NCI-H1048 (cell line): ENCODE data around the gene TMEM63C.
"Not testable (repeated sequence)": the region's sequence is repeated elsewhere in the genome, so short reads cannot be mapped to it uniquely, and the experiment has no call there.

Experiments
- DNase-seq: peaks from one replicate; lab custom pipeline; 2025; lab: John Stamatoyannopoulos, UW

The TMEM63C gene

GRCh38 chr14:77276295-77276935 is 94.8 kb downstream of the TMEM63C start:
- no peak for DNase-seq

GRCh38 chr14:77276959-77277358 is 95.4 kb downstream of the TMEM63C start:
- DNase-seq, result no peak

GRCh38 chr14:77278461-77279230 is 97.0 kb downstream of the TMEM63C start:
- DNase-seq, result no peak

GRCh38 chr14:77279719-77280118 is 98.1 kb downstream of the TMEM63C start:
- no peak for DNase-seq

GRCh38 chr14:77280921-77281320 is 99.3 kb downstream of the TMEM63C start:
- DNase-seq, result not testable (repeated sequence)

- no peak for DNase-seq
Measured at GRCh38 chr14:77281852-77282410, 100.3 kb downstream of the TMEM63C start.

- DNase-seq, result no peak
Measured at GRCh38 chr14:77284066-77284465, 102.5 kb downstream of the TMEM63C start.

- DNase-seq, result no peak
Measured at GRCh38 chr14:77284466-77284865, 102.9 kb downstream of the TMEM63C start.

- DNase-seq, result no peak
Measured at GRCh38 chr14:77286576-77286975, 105.0 kb downstream of the TMEM63C start.

GRCh38 chr14:77290705-77291104 is 109.1 kb downstream of the TMEM63C start:
- DNase-seq, result no peak

- DNase-seq, result no peak
Measured at GRCh38 chr14:77296155-77296554, 114.6 kb downstream of the TMEM63C start.

GRCh38 chr14:77296906-77297305 is 115.3 kb downstream of the TMEM63C start:
- DNase-seq, result no peak

- no peak for DNase-seq
Measured at GRCh38 chr14:77299771-77300170, 118.2 kb downstream of the TMEM63C start.

GRCh38 chr14:77301103-77301502 is 119.5 kb downstream of the TMEM63C start:
- DNase-seq, result no peak

GRCh38 chr14:77302926-77303325 is 121.3 kb downstream of the TMEM63C start:
- no peak for DNase-seq

GRCh38 chr14:77303417-77304156 is 122.0 kb downstream of the TMEM63C start:
- no peak for DNase-seq

GRCh38 chr14:77305696-77306095 is 124.1 kb downstream of the TMEM63C start:
- no peak for DNase-seq

GRCh38 chr14:77306416-77306815 is 124.8 kb downstream of the TMEM63C start:
- DNase-seq, result no peak

- no peak for DNase-seq
Measured at GRCh38 chr14:77306851-77307496, 125.4 kb downstream of the TMEM63C start.
